Cardiac fibroblast (primary cell): ENCODE results near the gene CDH1.
A peak's percentile ranks its signal among the peaks of the same experiment; 100 is the strongest.

Experiments
- DNase-seq, 2 donors: peaks; one replicate each; pipeline versions ENCODE4 v3.0.0 to v3.0.0-alpha.2; 2010; ENCODE audit warnings: low read depth in 2 of 2
- H3K4me3 ChIP-seq, 2 donors: replicated peaks in 1 of 2; 1 replicate in 1 of 2; 2 replicates in 1 of 2; pipeline ENCODE4 v1.5.1; 2011; ENCODE audit warnings: low read depth in 2 of 2, low read length in 2 of 2, mild to moderate bottlenecking in 2 of 2, moderate library complexity in 1 of 2
- CTCF ChIP-seq: IDR thresholded peaks from one replicate; pipeline ENCODE4 v1.5.1; 2011; ENCODE audit warnings: low read depth, mild to moderate bottlenecking, low read length, inconsistent platforms

The CDH1 gene

DNA sequence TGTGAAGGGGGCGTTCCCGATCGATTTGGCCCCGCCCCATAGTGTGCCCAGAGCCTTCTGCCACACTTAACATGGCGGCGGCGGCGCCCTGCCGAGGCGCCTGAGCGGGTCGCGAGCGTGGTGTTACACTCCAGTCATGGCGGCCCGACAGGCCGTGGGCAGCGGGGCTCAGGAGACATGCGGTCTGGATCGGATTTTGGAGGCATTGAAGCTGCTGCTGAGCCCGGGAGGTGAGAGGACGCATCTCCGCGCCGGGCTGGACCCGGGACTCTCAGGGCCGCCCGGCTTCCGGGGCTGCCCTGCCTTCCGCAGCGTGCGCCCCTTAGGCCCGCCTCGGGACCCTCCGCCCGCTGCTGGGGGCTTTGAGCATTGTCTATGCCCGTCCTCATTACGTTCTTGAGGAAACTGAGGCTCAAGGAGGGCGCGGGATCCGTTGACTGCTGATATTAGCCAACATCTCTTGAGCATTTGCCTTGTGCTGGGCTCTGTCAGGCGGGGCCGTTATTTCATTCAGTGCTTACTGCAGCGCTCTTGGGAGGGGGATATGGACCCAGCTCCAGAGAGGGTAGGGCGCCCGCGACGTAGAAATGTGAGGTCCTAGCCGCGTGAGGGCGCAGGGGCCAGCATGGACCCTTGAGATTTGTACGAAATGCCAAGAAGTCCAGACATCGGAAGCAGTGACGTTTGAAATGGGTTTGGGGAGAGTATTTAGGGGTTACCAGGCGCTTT lies 106.6 kb downstream of the CDH1 start, which contains the start of gene TANGO6:
Gene TANGO6 (plus strand): TSS at position 50 of the 729 bp plus-strand sequence. CDS start 87 bp downstream, at position 137.
- TF ChIP-seq CTCF = peak; percentile 24
- H3K4me3 ChIP-seq = peak within 1 kb of the TSS; percentile 78 to 89
- peak; percentile 82 for DNase-seq

- DNase-seq = no peak
- no peak for TF ChIP-seq CTCF
- peak overlapping the region; percentile 78 to 89 for H3K4me3 ChIP-seq
Measured at GRCh38 chr16:68844211-68844564, 107.1 kb downstream of the CDH1 start.

DNA sequence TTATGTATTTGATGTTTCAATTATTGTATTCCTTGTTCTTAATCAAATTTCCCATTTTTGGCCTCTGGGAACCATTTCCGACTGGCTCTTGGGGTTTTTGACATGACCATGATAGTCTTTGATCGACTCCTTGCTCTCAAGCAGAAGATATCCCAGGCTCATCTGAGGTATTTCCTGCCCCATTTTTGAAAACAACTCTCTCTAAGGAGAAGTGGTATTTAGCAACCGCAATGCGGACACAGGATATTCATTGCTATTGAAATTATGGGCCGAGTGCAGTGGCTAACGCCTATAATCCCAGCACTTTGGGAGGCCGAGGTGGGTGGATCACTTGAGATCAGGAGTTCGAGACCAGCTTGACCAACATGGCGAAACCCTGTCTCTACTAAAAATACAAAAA lies 111.7 kb downstream of the CDH1 start:
- no peak for DNase-seq
- no peak for TF ChIP-seq CTCF
- H3K4me3 ChIP-seq = no peak overlapping the region

DNA sequence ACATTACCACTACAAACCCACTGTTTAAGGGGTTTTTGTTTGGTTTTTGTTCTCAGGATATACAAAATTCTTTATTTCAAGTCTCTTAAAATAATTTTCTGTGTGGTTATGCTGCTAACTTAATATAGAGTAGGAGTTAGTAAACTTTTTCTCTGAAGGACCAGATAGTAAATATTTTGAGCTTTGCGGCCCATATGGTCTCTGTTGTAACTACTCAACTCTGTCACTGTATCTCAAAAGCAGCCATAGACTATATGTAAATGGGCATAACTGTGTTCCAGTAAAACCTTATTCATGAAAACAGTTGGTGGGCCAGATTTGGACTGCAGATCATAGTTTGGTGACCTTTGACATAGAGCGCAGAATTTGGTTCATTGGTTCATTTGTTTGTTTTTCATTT lies 113.4 kb downstream of the CDH1 start:
- DNase-seq = no peak
- no peak overlapping the region for H3K4me3 ChIP-seq
- no peak for TF ChIP-seq CTCF

GRCh38 chr16:68851601-68852000 lies 114.5 kb downstream of the CDH1 start:
- H3K4me3 ChIP-seq = no peak overlapping the region
- TF ChIP-seq CTCF = no peak
- DNase-seq = peak in 1 of 2 donors; percentile 38

DNA sequence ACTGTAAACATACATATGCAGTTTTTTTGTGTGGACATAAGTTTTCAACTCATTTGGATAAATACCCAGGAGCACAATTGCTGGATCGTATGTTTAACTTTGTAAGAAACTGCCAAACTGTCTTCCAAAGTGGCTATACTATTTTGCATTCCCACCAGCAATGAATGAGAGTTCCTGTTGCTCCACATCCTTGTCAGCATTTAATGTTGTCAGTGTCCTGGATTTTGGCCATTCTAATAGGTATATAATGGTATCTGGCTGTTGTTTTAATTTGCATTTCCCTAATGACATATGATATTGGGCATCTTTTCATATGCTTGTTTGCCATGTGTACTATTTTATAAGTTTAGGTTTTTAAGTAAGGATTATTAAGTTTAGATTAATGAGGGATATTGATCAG lies 120.4 kb downstream of the CDH1 start:
- no peak for TF ChIP-seq CTCF
- H3K4me3 ChIP-seq = no peak overlapping the region
- no peak for DNase-seq

- DNase-seq = no peak
- no peak overlapping the region for H3K4me3 ChIP-seq
- no peak for TF ChIP-seq CTCF
Measured at GRCh38 chr16:68859828-68860227, 122.7 kb downstream of the CDH1 start.
